NCI-H1930 (cell line): ENCODE results near the gene DENND2C.
A peak's percentile ranks its signal among the peaks of the same experiment; 100 is the strongest.

Experiments
- DNase-seq, 2 experiments: peaks; one replicate each; lab custom pipeline; 2025; lab: John Stamatoyannopoulos, UW

Gene DENND2C, protein sequence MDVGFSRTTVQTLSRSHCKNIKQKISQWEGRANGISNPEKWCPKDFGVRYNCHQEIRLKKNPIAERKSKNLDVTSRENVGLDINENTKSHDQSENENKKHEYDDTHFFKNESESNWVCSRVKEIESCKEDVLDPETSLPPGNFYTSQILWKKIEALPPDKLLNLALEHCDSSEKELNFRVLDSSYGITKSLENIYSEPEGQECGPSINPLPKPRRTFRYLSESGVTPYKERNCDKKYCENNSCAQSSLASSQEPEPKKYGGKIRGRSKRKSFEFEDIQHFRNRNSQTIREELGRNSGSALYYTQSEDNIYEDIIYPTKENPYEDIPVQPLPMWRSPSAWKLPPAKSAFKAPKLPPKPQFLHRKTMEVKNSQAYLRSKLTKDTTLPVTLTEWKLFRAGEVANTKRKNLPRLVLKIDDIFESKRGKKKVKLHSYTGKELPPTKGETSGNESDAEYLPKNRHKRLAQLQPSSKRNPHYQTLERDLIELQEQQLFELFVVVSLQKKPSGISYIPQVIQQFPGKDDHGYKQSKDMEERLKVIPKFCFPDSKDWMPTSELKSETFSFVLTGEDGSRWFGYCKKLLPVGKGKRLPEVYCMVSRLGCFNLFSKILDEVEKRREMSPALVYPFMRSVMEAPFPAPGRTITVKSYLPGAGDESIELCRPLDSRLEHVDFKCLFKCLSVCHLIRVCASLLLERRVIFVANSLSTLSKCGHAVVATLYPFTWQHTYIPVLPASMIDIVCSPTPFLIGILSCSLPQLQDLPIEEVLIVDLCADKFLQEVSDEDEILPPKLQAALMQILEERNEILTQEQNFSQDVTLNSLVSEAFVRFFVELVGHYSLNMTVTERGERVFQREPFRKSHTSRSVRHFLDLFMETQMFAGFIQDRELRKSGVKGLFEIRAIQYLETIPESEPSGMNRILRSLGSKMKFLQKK

GRCh38 chr1:114669562-114670082 lies at the start of gene DENND2C:
Gene DENND2C, minus strand, starts transcription at chr1:114670049. Its CDS starts 44,065 bp downstream, at chr1:114625984.
- no peak for DNase-seq

GRCh38 chr1:114719424-114719787 lies 49.6 kb upstream of the DENND2C start:
- no peak for DNase-seq

GRCh38 chr1:114718661-114719423 lies 49.0 kb upstream of the DENND2C start:
- no peak for DNase-seq

DNA sequence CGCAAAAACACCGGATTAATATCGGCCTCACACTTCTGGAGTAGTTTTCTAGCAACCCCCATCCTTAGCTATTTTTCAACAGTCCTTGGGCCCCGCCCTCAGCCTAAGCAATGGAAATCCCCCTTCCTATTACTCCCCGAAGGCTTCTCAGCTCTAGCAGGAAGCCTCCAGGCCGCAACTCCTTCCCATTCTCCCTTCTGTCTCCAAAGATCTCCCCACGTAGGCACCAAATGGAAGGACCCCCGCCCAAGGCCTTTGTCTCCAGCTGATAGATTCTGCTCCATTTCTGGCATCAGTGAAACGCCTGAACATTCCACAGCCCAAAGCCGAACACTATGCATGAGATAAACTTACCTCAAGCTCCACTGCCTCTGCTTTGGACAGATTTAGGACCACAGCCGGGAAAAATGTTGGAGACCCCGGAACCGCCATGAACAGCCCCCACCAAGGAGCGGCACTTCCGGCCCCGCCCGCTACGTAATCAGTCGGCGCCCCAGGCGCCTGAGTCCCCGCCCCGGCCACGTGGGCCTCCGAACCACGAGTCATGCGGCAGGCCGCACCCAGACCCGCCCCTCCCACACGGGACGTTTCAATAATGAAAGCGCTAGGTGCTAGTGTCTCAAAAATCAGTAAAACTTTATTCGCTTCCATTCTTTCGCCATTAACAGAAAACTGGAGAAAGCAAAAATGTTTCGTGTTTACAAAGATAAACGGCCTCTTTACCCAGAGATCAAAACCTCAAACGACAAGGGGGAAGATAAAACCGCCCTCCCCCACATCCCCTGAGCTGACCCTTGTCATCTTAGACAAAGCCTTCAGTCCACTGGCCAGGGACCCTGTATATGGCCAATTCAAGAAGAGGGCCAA lies 46.7 kb upstream of the DENND2C start, which contains the start of gene NRAS:
Gene NRAS, minus strand, starts transcription at position 468 of the 867 bp plus-strand sequence. CDS start 611 bp downstream, outside the sequence.
- DNase-seq = peak; percentile 78 to 82

GRCh38 chr1:114715952-114716303 lies 46.1 kb upstream of the DENND2C start:
- DNase-seq = no peak

DNA sequence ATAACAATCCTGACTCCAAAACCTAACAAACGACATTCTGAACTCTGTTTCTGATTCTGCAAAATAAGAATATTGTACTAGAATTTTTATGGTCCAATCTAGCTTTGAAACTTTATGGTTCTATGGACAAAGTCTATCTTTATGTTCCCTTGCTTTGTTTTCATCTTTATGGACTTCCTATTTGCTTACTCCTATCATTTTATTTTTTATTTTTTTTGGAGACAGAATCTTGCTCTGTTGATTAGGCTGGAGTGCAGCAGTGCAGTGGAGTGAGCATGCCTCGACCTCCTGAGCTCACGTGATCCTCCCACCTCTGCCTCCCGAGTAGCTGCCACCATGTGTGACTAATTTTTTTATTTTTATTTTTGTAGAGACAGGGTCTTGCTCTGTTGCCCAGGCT lies 43.1 kb upstream of the DENND2C start:
- DNase-seq = no peak

DNA sequence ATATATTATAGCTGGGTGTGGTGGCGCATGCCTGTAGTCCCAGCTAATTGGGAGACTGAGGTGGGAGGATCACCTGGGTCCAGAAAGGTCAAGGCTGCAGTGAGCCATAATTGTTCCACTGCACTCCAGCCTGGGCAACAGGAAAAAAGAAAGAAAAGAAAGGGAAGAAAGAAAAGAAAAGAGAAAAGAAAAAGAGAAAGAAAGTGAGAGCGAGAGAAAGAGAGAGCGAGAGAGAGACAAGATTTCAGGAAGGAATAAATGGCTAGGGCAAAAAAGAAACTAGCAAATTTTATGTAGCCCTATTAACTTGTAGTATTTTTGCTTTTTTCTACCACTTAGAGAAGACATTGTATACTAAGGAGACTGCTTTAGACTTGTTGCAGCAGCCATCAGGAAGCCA lies 40.5 kb upstream of the DENND2C start:
- no peak for DNase-seq

DNA sequence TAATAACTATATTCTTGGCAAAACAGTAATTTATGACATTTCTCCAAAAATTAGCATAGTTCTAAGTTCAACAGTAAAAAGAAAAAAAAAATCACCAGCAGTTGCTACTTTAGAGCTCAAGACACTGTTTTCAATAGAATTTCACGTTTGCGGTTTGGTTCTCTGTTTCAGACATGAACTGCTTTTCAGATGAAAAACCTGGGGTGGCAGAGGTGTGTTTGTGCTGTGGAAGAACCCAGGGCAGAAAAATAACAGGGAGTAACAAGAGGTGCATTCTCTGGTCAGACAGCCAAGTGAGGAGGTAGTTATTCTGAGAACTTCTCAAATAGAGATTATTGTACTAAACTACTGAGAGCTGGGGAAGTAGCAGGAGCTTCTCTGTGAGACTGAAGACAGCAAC lies 37.8 kb upstream of the DENND2C start:
- DNase-seq = no peak

- no peak for DNase-seq
Measured at GRCh38 chr1:114703242-114703641, 33.4 kb upstream of the DENND2C start.

GRCh38 chr1:114702737-114703136 lies 32.9 kb upstream of the DENND2C start:
- DNase-seq = no peak

GRCh38 chr1:114701931-114702330 lies 32.1 kb upstream of the DENND2C start:
- DNase-seq = no peak

GRCh38 chr1:114700036-114700600 lies 30.3 kb upstream of the DENND2C start:
- no peak for DNase-seq

GRCh38 chr1:114696810-114697209 lies 27.0 kb upstream of the DENND2C start:
- no peak for DNase-seq

DNA sequence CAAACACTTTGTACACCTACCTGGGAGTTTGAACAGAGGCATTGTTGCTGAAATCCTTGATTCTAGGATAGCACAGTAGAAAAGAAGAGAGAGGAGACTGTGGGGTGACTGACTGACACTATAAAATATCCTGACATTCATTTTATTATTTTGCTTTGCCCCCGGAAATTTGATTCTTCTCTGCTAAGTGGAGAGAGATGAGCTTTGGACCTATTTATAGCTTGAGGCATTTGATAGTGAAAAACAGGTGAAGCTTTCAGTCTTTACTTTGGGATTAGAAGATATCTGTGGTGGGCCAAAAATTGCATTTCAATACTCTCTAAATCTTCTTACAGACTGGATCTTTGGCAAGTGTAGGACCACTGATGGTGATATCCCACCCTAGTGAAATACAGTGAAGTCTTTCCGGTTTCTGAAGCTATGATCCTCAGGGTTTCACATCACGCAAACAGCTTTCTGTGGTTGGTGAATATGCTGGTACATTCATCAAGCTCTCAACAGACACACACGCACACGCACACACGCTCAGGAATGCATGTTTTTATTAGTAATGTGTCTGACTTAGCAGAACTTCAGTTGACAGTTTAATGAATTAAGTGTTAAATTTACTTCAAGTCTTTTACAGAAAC lies 25.7 kb upstream of the DENND2C start, which contains the start of gene AMPD1:
Gene AMPD1, minus strand, starts transcription at position 117 of the 629 bp plus-strand sequence. Its CDS starts 75 bp downstream, at position 42.
- no peak for DNase-seq

DNA sequence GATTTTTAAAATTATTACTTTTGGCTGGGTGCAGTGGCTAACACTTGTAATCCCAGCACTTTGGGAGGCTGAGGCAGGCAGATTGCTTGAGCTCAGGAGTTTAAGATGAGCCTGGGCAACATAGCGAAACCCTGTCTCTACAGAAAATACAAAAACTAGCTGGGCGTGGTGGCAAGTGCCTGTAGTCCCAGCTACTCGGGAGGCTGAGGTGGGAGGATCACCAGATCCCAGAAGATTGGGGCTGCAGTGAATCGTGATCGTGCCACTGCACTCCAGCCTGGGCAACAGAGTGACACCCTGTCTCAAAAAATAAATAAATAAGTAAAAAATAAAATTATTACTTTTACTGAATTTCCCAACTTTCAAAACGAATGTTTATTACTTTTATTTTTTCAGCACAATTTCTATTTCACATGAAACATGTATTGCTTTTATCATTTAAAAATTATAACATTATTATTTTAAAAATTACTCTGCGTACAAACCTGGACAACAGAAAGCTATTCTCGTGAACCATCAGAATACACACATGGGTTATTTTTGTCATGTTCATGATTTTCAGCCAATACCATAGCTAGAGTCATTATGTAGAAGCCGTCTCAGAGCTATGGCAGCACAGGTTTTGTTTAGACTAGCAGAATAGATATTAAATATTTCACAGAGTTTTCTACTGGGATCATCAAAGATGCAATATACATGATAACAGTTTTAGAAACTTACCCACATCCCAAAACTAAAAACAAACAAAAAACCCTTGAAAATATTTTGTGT lies 24.9 kb upstream of the DENND2C start:
- no peak for DNase-seq

DNA sequence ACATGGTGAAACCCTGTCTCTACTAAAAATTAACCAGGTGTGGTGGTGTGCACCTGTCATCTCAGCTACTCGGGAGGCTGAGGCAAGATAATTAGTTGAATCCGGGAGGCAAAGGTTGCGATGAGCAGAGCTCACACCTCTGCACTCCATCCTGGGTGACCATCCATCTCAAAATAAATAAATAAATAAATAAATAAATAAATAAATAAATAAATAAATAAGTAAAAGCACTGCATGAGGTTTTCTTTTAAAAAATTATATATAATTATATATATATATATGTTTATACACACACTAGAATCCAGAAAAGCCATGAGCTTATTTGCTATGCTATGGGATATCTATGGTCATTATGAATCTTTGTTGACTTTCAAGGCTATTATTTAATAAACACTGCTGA lies 23.1 kb upstream of the DENND2C start:
- DNase-seq = no peak

DNA sequence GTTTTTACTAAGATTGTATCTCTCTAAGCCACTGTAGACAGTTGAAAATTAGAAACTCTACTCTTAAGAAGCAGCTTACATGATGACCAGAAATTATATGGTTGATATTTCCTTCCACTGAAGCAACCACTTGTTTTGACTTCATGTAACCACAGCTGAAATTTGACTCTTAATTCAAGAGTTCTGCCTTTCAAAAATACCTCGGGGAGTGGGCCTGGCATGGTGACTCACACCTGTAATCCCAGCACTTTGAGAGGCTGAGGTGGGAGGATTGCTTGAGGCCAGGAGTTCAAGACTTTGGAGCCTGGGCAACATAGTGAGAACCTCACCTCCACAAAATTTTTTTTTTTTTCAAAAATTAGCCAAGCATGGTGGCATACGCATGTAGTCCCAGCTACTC lies 21.2 kb upstream of the DENND2C start:
- no peak for DNase-seq

DNA sequence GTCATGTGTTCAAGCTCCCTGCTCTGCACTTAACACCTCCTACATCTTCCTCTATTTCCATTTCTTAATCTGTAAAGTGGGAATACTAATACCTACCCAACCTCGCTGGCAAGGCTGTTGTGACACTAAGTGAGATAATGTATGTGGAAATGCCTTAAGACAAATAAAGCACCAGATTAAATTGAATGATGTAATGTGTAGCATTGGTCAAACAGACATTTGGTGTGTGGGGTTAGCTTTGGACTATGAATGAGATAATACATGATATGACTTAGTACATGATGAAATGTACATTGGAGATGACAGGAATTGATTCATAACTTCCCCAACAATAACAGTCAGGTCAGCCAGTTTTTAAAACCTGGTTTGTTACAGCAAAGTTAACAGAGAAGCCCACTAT lies 20.3 kb upstream of the DENND2C start:
- no peak for DNase-seq

GRCh38 chr1:114688526-114688925 lies 18.7 kb upstream of the DENND2C start:
- no peak for DNase-seq
